ENCODE results near the gene LDB1. TPM values are rescaled to one million over a fixed set of nuclear protein-coding genes. Genes with fewer than 3 reads are reported as not detected.

The LDB1 gene
- total RNA-seq, 1 donor from 2014 or later: 29.2 TPM

DNA sequence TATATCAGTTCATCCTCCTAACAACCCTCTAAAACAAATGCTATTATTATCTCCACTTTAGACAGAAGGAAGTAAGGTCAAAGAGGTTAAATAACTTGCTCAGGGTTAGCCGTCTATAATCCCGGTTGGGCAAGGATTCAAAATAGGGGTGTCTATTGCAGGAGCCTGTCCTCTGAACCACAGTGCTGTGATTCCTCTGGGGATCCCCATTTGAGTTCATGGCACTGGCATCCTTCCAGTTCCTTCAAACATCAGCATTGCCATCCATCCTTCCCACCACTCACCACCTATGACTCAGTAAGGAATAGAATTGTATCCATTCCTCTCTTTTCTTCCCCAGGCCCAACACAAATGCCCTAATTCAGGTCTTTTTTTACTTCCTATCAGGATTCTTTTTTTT, 29.4 kb downstream of the LDB1 start:
- Histone ChIP-seq H3K27me3 (ENCODE audit: control insufficient read depth in 3 of 3, insufficient read depth in 3 of 3, low read length in 3 of 3) (no peaks in the 10 kb centered on the region), H3K27ac (ENCODE audit: low read depth, low read length) (no peak overlapping the region), H3K4me3 (ENCODE audit: low read length in 3 of 3) (no peak overlapping the region), H3K36me3 (ENCODE audit: control insufficient read depth in 3 of 3, insufficient read depth in 3 of 3, low read length in 3 of 3) (no peaks in the 10 kb centered on the region), H3K9ac (ENCODE audit: low read depth in 1 of 3, low read length in 3 of 3) (no peak overlapping the region), H3K4me1 (ENCODE audit: control insufficient read depth in 3 of 3, insufficient read depth in 3 of 3, low read length in 3 of 3) (no peaks in the 10 kb centered on the region), H3K9me3 (ENCODE audit: control insufficient read depth in 3 of 3, low read length in 3 of 3) (no peaks in the 10 kb centered on the region)

DNA sequence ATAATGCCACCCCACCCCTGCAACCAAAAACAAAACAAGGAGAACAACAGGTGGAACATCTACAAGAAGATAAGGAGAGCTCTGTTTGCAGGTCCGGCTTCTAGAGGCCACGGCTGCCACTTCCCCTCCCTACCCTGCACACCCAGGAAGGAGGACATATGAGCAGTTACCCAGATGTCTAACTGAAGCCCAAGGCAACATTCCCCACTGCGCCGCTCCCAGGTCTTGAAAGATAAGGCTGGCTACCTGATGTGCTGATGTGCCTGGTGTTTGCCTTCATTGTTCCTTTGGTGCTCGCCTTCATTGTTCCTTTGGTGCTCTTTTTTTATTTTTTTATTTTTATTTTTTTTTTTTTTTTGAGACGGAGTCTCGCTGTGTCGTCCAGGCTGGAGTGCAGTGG, 34.0 kb downstream of the LDB1 start:
- Histone ChIP-seq H3K27me3 (ENCODE audit: control insufficient read depth in 3 of 3, insufficient read depth in 3 of 3, low read length in 3 of 3) (no peaks in the 10 kb centered on the region), H3K4me3 (ENCODE audit: low read length in 3 of 3) (no peak overlapping the region), H3K9me3 (ENCODE audit: control insufficient read depth in 3 of 3, low read length in 3 of 3) (no peaks in the 10 kb centered on the region), H3K27ac (ENCODE audit: low read depth, low read length) (no peak overlapping the region), H3K9ac (ENCODE audit: low read depth in 1 of 3, low read length in 3 of 3) (no peak overlapping the region), H3K36me3 (ENCODE audit: control insufficient read depth in 3 of 3, insufficient read depth in 3 of 3, low read length in 3 of 3) (no peaks in the 10 kb centered on the region), H3K4me1 (ENCODE audit: control insufficient read depth in 3 of 3, insufficient read depth in 3 of 3, low read length in 3 of 3) (no peaks in the 10 kb centered on the region)

DNA sequence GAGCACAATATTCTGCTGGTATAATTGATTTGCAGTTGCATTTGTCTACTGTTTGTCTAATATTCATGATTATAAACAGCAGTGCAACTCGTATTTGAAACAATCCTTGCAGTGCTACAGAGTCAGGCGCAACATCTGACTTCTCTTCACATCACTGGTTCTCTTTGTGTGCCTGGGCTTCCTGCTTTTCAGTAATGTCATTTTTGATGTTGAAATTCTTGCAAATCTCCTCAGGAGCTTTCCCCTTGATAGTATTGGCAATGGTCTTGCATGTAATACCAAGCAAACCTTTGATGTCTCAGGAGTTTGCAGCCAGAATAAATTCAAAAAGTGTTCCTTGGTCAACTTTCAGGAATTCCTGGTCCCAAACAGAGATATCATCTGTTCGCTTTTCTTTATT, 34.8 kb downstream of the LDB1 start:
- H3K9ac ChIP-seq (ENCODE audit: low read depth in 1 of 3, low read length in 3 of 3): no peak overlapping the region
- H3K36me3 ChIP-seq (ENCODE audit: control insufficient read depth in 3 of 3, insufficient read depth in 3 of 3, low read length in 3 of 3): no peaks in the 10 kb centered on the region
- H3K9me3 ChIP-seq (ENCODE audit: control insufficient read depth in 3 of 3, low read length in 3 of 3): no peaks in the 10 kb centered on the region
- H3K27me3 ChIP-seq (ENCODE audit: control insufficient read depth in 3 of 3, insufficient read depth in 3 of 3, low read length in 3 of 3): no peaks in the 10 kb centered on the region
- H3K4me3 ChIP-seq (ENCODE audit: low read length in 3 of 3): no peak overlapping the region
- H3K27ac ChIP-seq (ENCODE audit: low read depth, low read length): no peak overlapping the region
- no peaks in the 10 kb centered on the region for H3K4me1 ChIP-seq (ENCODE audit: control insufficient read depth in 3 of 3, insufficient read depth in 3 of 3, low read length in 3 of 3)

DNA sequence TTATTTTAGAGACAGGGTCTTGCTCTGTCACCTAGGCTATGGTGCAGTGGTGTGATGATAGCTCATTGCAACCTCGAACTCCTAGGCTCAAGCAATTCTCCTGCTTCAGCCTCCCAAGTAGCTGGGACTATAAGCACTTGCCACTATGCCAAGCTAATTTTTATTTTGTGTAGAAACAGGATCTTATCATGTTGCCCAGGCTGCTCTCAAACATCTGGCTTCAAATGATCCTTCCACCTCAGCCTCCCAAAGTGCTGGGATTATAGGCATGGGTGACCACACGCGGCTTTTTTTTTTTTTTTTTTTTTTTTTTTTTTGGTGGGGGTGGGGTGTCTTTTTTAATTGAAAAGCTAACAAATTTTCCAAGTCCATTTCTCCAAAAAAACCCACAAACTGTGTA, 36.6 kb downstream of the LDB1 start:
- no peak overlapping the region for H3K9ac ChIP-seq (ENCODE audit: low read depth in 1 of 3, low read length in 3 of 3)
- H3K27me3 ChIP-seq (ENCODE audit: control insufficient read depth in 3 of 3, insufficient read depth in 3 of 3, low read length in 3 of 3): no peaks in the 10 kb centered on the region
- no peaks in the 10 kb centered on the region for H3K9me3 ChIP-seq (ENCODE audit: control insufficient read depth in 3 of 3, low read length in 3 of 3)
- no peaks in the 10 kb centered on the region for H3K36me3 ChIP-seq (ENCODE audit: control insufficient read depth in 3 of 3, insufficient read depth in 3 of 3, low read length in 3 of 3)
- no peak overlapping the region for H3K27ac ChIP-seq (ENCODE audit: low read depth, low read length)
- H3K4me1 ChIP-seq (ENCODE audit: control insufficient read depth in 3 of 3, insufficient read depth in 3 of 3, low read length in 3 of 3): no peaks in the 10 kb centered on the region
- H3K4me3 ChIP-seq (ENCODE audit: low read length in 3 of 3): no peak overlapping the region

DNA sequence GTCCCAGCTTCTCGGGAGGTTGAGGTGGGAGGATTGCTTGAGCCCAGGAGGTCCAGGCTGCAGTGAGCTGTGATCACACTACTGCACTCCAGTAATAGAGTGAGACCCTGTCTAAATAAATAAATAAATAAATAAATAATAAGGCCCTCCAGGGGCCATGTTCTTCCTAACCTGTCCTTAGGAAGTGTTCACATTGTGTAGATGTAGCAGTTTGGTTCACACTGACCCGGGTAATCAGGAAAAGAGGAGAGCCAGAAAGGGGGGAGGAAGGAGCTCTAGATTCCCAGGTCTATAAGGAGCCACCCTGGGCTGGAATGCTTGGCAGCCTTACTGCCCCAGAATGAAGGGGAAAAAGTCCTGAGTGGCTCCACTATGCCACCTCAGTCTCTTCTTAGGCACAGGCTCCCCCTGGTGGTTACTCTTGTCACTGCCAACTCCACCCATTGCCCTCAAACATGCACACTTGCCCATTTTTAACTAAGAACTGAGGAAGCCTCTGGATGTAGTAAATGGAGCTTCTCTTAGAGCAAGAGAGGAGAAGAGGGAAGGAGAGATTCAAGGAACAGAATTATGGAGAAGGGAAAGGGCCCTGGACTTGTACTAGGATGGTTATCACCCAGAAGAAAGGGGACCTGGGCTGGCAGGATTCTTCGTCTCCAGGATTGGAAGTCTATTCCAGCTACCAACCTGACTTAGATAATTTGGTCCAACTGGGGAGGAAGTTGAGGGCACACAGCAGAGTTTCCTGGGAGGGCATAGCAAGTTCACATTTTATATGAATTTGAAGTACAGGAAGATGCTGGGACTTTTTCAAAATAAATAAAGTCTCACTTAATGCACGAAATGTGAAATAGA, 47.3 kb downstream of the LDB1 start:
- H3K27me3 ChIP-seq (ENCODE audit: control insufficient read depth in 3 of 3, insufficient read depth in 3 of 3, low read length in 3 of 3): no peaks in the 10 kb centered on the region
- H3K4me1 ChIP-seq (ENCODE audit: control insufficient read depth in 3 of 3, insufficient read depth in 3 of 3, low read length in 3 of 3): peaks cover 9 to 21% (median 10%) of the 10 kb centered on the region in 3 donors
- peaks cover 0 to 6% (median 2%) of the 10 kb centered on the region in 3 donors for H3K36me3 ChIP-seq (ENCODE audit: control insufficient read depth in 3 of 3, insufficient read depth in 3 of 3, low read length in 3 of 3)
- H3K27ac ChIP-seq (ENCODE audit: low read depth, low read length): no peak overlapping the region
- H3K9me3 ChIP-seq (ENCODE audit: control insufficient read depth in 3 of 3, low read length in 3 of 3): no peaks in the 10 kb centered on the region
- no peak overlapping the region for H3K9ac ChIP-seq (ENCODE audit: low read depth in 1 of 3, low read length in 3 of 3)
- no peak overlapping the region for H3K4me3 ChIP-seq (ENCODE audit: low read length in 3 of 3)

DNA sequence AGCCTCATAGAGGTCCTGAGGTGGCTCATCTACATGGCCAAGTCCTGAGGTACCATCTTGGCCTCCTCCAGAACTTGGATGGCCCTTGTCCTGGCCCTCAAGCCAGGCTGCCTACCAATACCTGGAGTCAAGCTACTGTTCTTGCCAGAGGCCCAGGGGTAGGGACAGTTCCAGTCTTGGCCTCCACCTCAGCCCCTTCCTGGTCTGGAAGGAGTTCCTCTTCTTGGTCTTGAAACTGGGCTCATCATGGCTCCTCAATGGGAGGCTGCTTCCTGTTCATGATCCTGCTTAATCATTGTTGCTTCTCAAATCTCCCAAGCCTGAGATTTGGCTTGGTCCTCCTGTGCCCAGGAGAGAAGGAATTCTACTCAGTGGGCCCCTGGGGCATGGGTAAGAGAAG, 51.1 kb downstream of the LDB1 start:
- no peaks in the 10 kb centered on the region for H3K27me3 ChIP-seq (ENCODE audit: control insufficient read depth in 3 of 3, insufficient read depth in 3 of 3, low read length in 3 of 3)
- no peak overlapping the region for H3K27ac ChIP-seq (ENCODE audit: low read depth, low read length)
- no peaks in the 10 kb centered on the region for H3K9me3 ChIP-seq (ENCODE audit: control insufficient read depth in 3 of 3, low read length in 3 of 3)
- no peak overlapping the region for H3K9ac ChIP-seq (ENCODE audit: low read depth in 1 of 3, low read length in 3 of 3)
- no peak overlapping the region for H3K4me3 ChIP-seq (ENCODE audit: low read length in 3 of 3)
- H3K36me3 ChIP-seq (ENCODE audit: control insufficient read depth in 3 of 3, insufficient read depth in 3 of 3, low read length in 3 of 3): peaks cover 0 to 11% (median 5%) of the 10 kb centered on the region in 3 donors
- peaks cover 31 to 44% (median 34%) of the 10 kb centered on the region in 3 donors for H3K4me1 ChIP-seq (ENCODE audit: control insufficient read depth in 3 of 3, insufficient read depth in 3 of 3, low read length in 3 of 3)

DNA sequence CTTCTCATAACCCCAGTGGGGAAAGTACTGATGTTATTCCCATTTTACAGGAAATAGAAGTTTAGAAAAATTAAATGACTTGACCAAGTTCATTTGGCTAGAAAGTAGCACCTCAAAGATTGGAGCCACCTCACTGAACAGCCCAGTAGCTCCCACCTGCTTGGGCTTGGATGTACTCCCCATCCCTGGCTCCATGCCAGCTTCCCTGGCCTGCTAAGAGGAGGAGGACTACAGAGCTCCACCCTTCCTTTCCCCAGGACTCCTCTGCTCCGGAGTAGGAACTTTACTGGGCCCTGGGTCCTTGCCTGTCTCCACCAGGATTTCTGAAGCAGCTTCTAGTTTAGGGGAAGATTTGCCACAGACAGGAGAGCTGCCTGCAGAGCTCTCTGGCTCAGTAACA, 52.0 kb downstream of the LDB1 start:
- peak overlapping the region in 2 of 3 donors; percentile 38 to 66 for H3K9ac ChIP-seq (ENCODE audit: low read depth in 1 of 3, low read length in 3 of 3)
- H3K4me3 ChIP-seq (ENCODE audit: low read length in 3 of 3): no peak overlapping the region
- H3K36me3 ChIP-seq (ENCODE audit: control insufficient read depth in 3 of 3, insufficient read depth in 3 of 3, low read length in 3 of 3): peaks cover 0 to 11% (median 5%) of the 10 kb centered on the region in 3 donors
- H3K27ac ChIP-seq (ENCODE audit: low read depth, low read length): no peak overlapping the region
- H3K27me3 ChIP-seq (ENCODE audit: control insufficient read depth in 3 of 3, insufficient read depth in 3 of 3, low read length in 3 of 3): no peaks in the 10 kb centered on the region
- peaks cover 31 to 44% (median 34%) of the 10 kb centered on the region in 3 donors for H3K4me1 ChIP-seq (ENCODE audit: control insufficient read depth in 3 of 3, insufficient read depth in 3 of 3, low read length in 3 of 3)
- H3K9me3 ChIP-seq (ENCODE audit: control insufficient read depth in 3 of 3, low read length in 3 of 3): no peaks in the 10 kb centered on the region

DNA sequence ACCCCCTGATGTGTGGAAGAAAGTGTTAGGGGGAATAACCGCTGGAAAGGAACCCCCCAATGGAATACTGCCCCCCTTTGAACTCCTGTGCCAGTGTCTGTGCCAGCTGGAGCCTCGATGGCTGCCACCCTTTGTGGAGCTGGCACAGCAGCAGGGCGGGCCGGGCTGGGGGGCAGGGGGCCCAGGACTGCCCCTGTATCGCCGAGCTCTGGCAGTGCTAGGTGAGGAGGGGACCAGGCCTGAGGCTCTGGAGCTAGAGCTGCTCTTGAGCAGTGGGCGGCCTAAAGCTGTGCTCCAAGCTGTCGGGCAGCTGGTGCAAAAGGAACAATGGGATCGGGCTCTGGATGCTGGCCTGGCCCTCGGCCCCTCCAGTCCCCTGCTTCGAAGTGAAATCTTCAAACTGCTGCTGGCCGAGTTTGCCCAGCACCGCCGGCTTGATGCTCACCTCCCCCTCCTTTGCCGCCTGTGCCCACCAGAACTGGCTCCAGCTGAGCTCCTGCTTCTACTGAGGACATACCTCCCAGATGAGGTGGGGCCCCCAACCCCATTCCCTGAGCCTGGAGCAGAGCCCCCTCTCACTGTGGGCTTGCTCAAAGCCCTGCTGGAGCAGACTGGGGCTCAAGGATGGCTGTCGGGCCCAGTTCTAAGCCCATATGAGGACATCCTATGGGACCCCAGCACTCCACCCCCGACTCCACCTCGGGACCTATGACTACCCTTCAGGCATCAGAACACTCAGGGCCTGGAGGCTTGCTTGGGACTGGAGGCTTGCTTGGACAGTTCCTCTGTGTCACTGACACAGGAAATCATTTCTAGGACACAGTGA, 52.9 kb downstream of the LDB1 start:
- peak overlapping the region in 1 of 3 donors; percentile 30 for H3K4me3 ChIP-seq (ENCODE audit: low read length in 3 of 3)
- H3K36me3 ChIP-seq (ENCODE audit: control insufficient read depth in 3 of 3, insufficient read depth in 3 of 3, low read length in 3 of 3): peaks cover 0 to 11% (median 5%) of the 10 kb centered on the region in 3 donors
- H3K27ac ChIP-seq (ENCODE audit: low read depth, low read length): no peak overlapping the region
- peaks cover 29 to 39% (median 34%) of the 10 kb centered on the region in 3 donors for H3K4me1 ChIP-seq (ENCODE audit: control insufficient read depth in 3 of 3, insufficient read depth in 3 of 3, low read length in 3 of 3)
- H3K9me3 ChIP-seq (ENCODE audit: control insufficient read depth in 3 of 3, low read length in 3 of 3): no peaks in the 10 kb centered on the region
- no peaks in the 10 kb centered on the region for H3K27me3 ChIP-seq (ENCODE audit: control insufficient read depth in 3 of 3, insufficient read depth in 3 of 3, low read length in 3 of 3)
- peak overlapping the region; percentile 78 to 96 (median 88) for H3K9ac ChIP-seq (ENCODE audit: low read depth in 1 of 3, low read length in 3 of 3)

DNA sequence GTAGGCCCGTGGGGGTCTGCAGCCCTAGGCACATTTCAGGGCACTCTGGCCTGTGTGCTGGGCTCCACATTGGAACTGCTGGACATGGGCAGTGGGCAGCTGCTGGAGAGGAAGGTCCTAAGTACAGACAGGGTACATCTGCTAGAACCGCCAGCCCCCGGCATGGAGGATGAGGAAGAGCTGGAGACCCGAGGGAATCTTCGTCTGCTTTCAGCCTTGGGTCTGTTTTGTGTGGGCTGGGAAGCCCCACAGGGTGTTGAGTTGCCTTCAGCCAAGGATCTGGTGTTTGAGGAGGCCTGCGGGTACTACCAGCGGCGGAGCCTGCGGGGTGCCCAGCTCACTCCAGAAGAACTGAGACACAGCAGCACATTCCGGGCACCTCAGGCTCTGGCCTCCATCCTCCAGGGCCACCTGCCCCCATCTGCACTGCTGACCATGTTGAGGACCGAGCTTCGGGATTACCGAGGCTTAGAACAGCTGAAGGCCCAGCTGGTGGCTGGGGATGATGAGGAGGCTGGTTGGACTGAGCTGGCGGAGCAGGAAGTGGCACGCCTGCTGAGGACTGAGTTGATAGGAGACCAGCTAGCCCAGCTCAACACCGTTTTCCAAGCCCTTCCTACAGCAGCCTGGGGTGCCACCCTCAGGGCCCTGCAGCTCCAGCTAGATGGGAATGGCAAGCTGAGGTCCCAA, 53.6 kb downstream of the LDB1 start:
- peak overlapping the region; percentile 78 to 96 (median 88) for H3K9ac ChIP-seq (ENCODE audit: low read depth in 1 of 3, low read length in 3 of 3)

More for the DNA sequence above, 53.6 kb downstream of the LDB1 start:
- no peaks in the 10 kb centered on the region for H3K9me3 ChIP-seq (ENCODE audit: control insufficient read depth in 3 of 3, low read length in 3 of 3)
- peak overlapping the region; percentile 70 to 91 (median 88) for H3K4me3 ChIP-seq (ENCODE audit: low read length in 3 of 3)
- peaks cover 29 to 39% (median 34%) of the 10 kb centered on the region in 3 donors for H3K4me1 ChIP-seq (ENCODE audit: control insufficient read depth in 3 of 3, insufficient read depth in 3 of 3, low read length in 3 of 3)
- no peaks in the 10 kb centered on the region for H3K27me3 ChIP-seq (ENCODE audit: control insufficient read depth in 3 of 3, insufficient read depth in 3 of 3, low read length in 3 of 3)
- peak overlapping the region; percentile 76 for H3K27ac ChIP-seq (ENCODE audit: low read depth, low read length)
- H3K36me3 ChIP-seq (ENCODE audit: control insufficient read depth in 3 of 3, insufficient read depth in 3 of 3, low read length in 3 of 3): peaks cover 0 to 11% (median 5%) of the 10 kb centered on the region in 3 donors
